Colonic mucosa (tissue), 4 donors: ENCODE results near the gene FREM3. TPM values are rescaled to one million over a fixed set of nuclear protein-coding genes. Genes with fewer than 3 reads are reported as not detected.

ENCODE experiments used
- DNase-seq: peaks from one replicate; pipeline ENCODE4 v3.0.0-alpha.2; 2020
- H3K27ac ChIP-seq: fragments of 200-600 bp; one replicate; pipeline ENCODE4 v1.8.0; 2021
- H3K27me3 ChIP-seq: fragments of 200-600 bp; one replicate; pipeline ENCODE4 v1.8.0; 2021
- H3K36me3 ChIP-seq: fragments of 200-600 bp; one replicate; pipeline ENCODE4 v1.8.0; 2021
- H3K4me1 ChIP-seq: fragments of 200-600 bp; one replicate; pipeline ENCODE4 v1.8.0; 2021; ENCODE audit warnings: mild to moderate bottlenecking
- H3K4me3 ChIP-seq: fragments of 200-600 bp; one replicate; pipeline ENCODE4 v1.8.0; 2021
- H3K9ac ChIP-seq, 2 donors: one replicate each; pipeline ENCODE4 v1.7.0; 2013; ENCODE audit warnings: control low read depth in 2 of 2, low read depth in 2 of 2, low read length in 2 of 2
- H3K9me3 ChIP-seq: fragments of 200-600 bp; one replicate; pipeline ENCODE4 v1.8.0; 2021
- CTCF ChIP-seq: fragments of 200-600 bp; IDR thresholded peaks from one replicate; pipeline ENCODE4 v1.8.0; 2022; ENCODE audit warnings: antibody characterized with exemption, mild to moderate bottlenecking
- intact Hi-C: fragments of 100-400 bp; cut with DNase I; formaldehyde crosslinking; loops from one replicate; pipeline ENCODE4 v1.14.1; 2022
- total RNA-seq, 2 donors: library from RNA; stranded (reverse); fragmentation: NEBNext Ultra II Directional in 1 of 2; extraction: Animal tissue kit (Norgen Biotek cat#: 25700) in 1 of 2; gene quantifications; one replicate each; pipeline ENCODE4 v1.2.1, GENCODE V29; 2021
- donor health status: healthy.
- donor health status: DM: no; HTN: no; CAD: no.
- donor health status: DM: no; HTN: no; CAD: no.

FREM3 gene
- total RNA-seq, 2 donors from 2014 or later: 0.05 TPM; not detected in 1

- DNase-seq: no peak
- no peaks in the 10 kb centered on the region for H3K36me3 ChIP-seq
- no peaks in the 10 kb centered on the region for H3K9me3 ChIP-seq
- H3K9ac ChIP-seq: no peak overlapping the region
- TF ChIP-seq CTCF: no peak
- no peaks in the 10 kb centered on the region for H3K4me1 ChIP-seq
- no peaks in the 10 kb centered on the region for H3K27me3 ChIP-seq
- intact Hi-C loops: no loop called here
- H3K4me3 ChIP-seq: no peak overlapping the region
- no peak overlapping the region for H3K27ac ChIP-seq
Observed at GRCh38 chr4:143599827-143600226, 100.6 kb downstream of the FREM3 start.

- H3K4me3 ChIP-seq: no peak overlapping the region
- no peaks in the 10 kb centered on the region for H3K9me3 ChIP-seq
- no peak for TF ChIP-seq CTCF
- H3K9ac ChIP-seq: no peak overlapping the region
- no peak for DNase-seq
- H3K4me1 ChIP-seq: no peaks in the 10 kb centered on the region
- H3K27ac ChIP-seq: no peak overlapping the region
- intact Hi-C loops: no loop called here
- no peaks in the 10 kb centered on the region for H3K36me3 ChIP-seq
- no peaks in the 10 kb centered on the region for H3K27me3 ChIP-seq
Observed at GRCh38 chr4:143598816-143599215, 101.7 kb downstream of the FREM3 start.

GRCh38 chr4:143597276-143597675 lies 103.2 kb downstream of the FREM3 start:
- no peaks in the 10 kb centered on the region for H3K36me3 ChIP-seq

GRCh38 chr4:143587703-143588102 lies 112.8 kb downstream of the FREM3 start:
- Histone ChIP-seq H3K4me3 (no peak overlapping the region), H3K4me1 (no peaks in the 10 kb centered on the region), H3K27me3 (no peaks in the 10 kb centered on the region), H3K9me3 (no peaks in the 10 kb centered on the region), H3K9ac (no peak overlapping the region), H3K27ac (no peak overlapping the region), H3K36me3 (no peaks in the 10 kb centered on the region)
- intact Hi-C loops: no loop called here
- no peak for DNase-seq
- no peak for TF ChIP-seq CTCF

More at GRCh38 chr4:143597276-143597675, 103.2 kb downstream of the FREM3 start:
- no peak for DNase-seq
- intact Hi-C loops: no loop called here
- Histone ChIP-seq H3K4me1 (no peaks in the 10 kb centered on the region), H3K27ac (no peak overlapping the region), H3K9me3 (no peaks in the 10 kb centered on the region), H3K9ac (no peak overlapping the region), H3K4me3 (no peak overlapping the region), H3K27me3 (no peaks in the 10 kb centered on the region)
- no peak for TF ChIP-seq CTCF

- Histone ChIP-seq H3K9ac (no peak overlapping the region), H3K4me3 (no peak overlapping the region), H3K27me3 (no peaks in the 10 kb centered on the region), H3K4me1 (no peaks in the 10 kb centered on the region), H3K36me3 (no peaks in the 10 kb centered on the region), H3K9me3 (no peaks in the 10 kb centered on the region), H3K27ac (no peak overlapping the region)
- no peak for TF ChIP-seq CTCF
- intact Hi-C loops: no loop called here
- DNase-seq: no peak
Observed at GRCh38 chr4:143586080-143586479, 114.4 kb downstream of the FREM3 start.

GRCh38 chr4:143585548-143585947 lies 114.9 kb downstream of the FREM3 start:
- no peak overlapping the region for H3K9ac ChIP-seq
- H3K27me3 ChIP-seq: no peaks in the 10 kb centered on the region
- H3K4me1 ChIP-seq: no peaks in the 10 kb centered on the region
- H3K27ac ChIP-seq: no peak overlapping the region
- no peak overlapping the region for H3K4me3 ChIP-seq
- intact Hi-C loops: no loop called here
- H3K36me3 ChIP-seq: no peaks in the 10 kb centered on the region
- no peak for TF ChIP-seq CTCF
- DNase-seq: no peak
- no peaks in the 10 kb centered on the region for H3K9me3 ChIP-seq
